ENCODE results near the gene CFAP20DC.

Gene CFAP20DC

GRCh38 chr3:58751235-58751634 lies 298.6 kb downstream of the CFAP20DC start:
- TF ChIP-seq CTCF (IDR thresholded peaks at IDR 0.05) (no peak), ZFX (IDR thresholded peaks at IDR 0.05; ENCODE audit: borderline replicate concordance) (no peak)

GRCh38 chr3:58749948-58750347 lies 299.9 kb downstream of the CFAP20DC start:
- H3K27ac ChIP-seq = no peak overlapping the region
- TF ChIP-seq ZFX (IDR thresholded peaks at IDR 0.05; ENCODE audit: borderline replicate concordance) (no peak), CTCF (IDR thresholded peaks at IDR 0.05) (no peak)

More at GRCh38 chr3:58751235-58751634, 298.6 kb downstream of the CFAP20DC start:
- no peak overlapping the region for H3K27ac ChIP-seq

- TF ChIP-seq ZFX (IDR thresholded peaks at IDR 0.05; ENCODE audit: borderline replicate concordance) (no peak), CTCF (IDR thresholded peaks at IDR 0.05) (no peak)
- no peak overlapping the region for H3K27ac ChIP-seq
Observed at GRCh38 chr3:58748024-58748423, 301.8 kb downstream of the CFAP20DC start.

- TF ChIP-seq ZFX (IDR thresholded peaks at IDR 0.05; ENCODE audit: borderline replicate concordance) = no peak
- no peak for TF ChIP-seq CTCF (IDR thresholded peaks at IDR 0.05)
- H3K27ac ChIP-seq = no peak overlapping the region
Observed at GRCh38 chr3:58746758-58747157, 303.1 kb downstream of the CFAP20DC start.

- no peak overlapping the region for H3K27ac ChIP-seq
- TF ChIP-seq ZFX (IDR thresholded peaks at IDR 0.05; ENCODE audit: borderline replicate concordance) (no peak), CTCF (IDR thresholded peaks at IDR 0.05) (no peak)
Observed at GRCh38 chr3:58743296-58743695, 306.5 kb downstream of the CFAP20DC start.

- no peak overlapping the region for H3K27ac ChIP-seq
- TF ChIP-seq CTCF (IDR thresholded peaks at IDR 0.05) (no peak), ZFX (IDR thresholded peaks at IDR 0.05; ENCODE audit: borderline replicate concordance) (no peak)
Observed at GRCh38 chr3:58742239-58742638, 307.6 kb downstream of the CFAP20DC start.

GRCh38 chr3:58737644-58738043 lies 312.2 kb downstream of the CFAP20DC start:
- no peak for TF ChIP-seq CTCF (IDR thresholded peaks at IDR 0.05)
- TF ChIP-seq ZFX (IDR thresholded peaks at IDR 0.05; ENCODE audit: borderline replicate concordance) = no peak
- no peak overlapping the region for H3K27ac ChIP-seq
